K562 treated with DMSO at 1 percent for 48 hours (cell line): ENCODE measurements around the gene C3orf80. TPM values are rescaled to one million over a fixed set of nuclear protein-coding genes. Genes with fewer than 3 reads are reported as not detected.

Source experiments
- total RNA-seq: library from RNA; unstranded; fragments of 300-600 nt; gene quantifications from 2 replicates; pipeline ENCODE4 v1.2.3, GENCODE V29; 2022; ENCODE audit warnings: low replicate concordance; ENCODE audit errors: extremely low read depth

Gene C3orf80
- total RNA-seq = not detected in 2 replicates

GRCh38 chr3:160225176-160226025 lies at the start of gene C3orf80:
Gene C3orf80 (plus strand): TSS chr3:160225422. CDS start chr3:160225636, 214 bp downstream.

Other genes with a start within 250 kb of the C3orf80 start
- gene IL12A, start 236.6 kb upstream of the C3orf80 start, total RNA-seq = not detected in 2 replicates
- not detected in 2 replicates for gene IFT80, start 173.8 kb downstream of the C3orf80 start, total RNA-seq
- gene SMC4, start 174.2 kb downstream of the C3orf80 start, total RNA-seq = 814 TPM in 1 of 2 replicates, not detected in the other
- not detected in 2 replicates for gene TRIM59, start 224.4 kb downstream of the C3orf80 start, total RNA-seq